ENCODE data around the gene AP5Z1.

Gene AP5Z1

GRCh38 chr7:4805110-4805983 is 29.9 kb downstream of the AP5Z1 start:
- DNase-seq: no peak

GRCh38 chr7:4805984-4806300 is 30.5 kb downstream of the AP5Z1 start:
- DNase-seq: no peak

GRCh38 chr7:4806983-4807597 is 31.7 kb downstream of the AP5Z1 start:
- DNase-seq: no peak

- DNase-seq: no peak
These were observed 32.2 kb downstream of the AP5Z1 start for GRCh38 chr7:4807598-4808016.

GRCh38 chr7:4808026-4808425 is 32.6 kb downstream of the AP5Z1 start:
- no peak for DNase-seq

GRCh38 chr7:4808565-4808964 is 33.1 kb downstream of the AP5Z1 start:
- no peak for DNase-seq

- no peak for DNase-seq
These were observed 33.7 kb downstream of the AP5Z1 start for GRCh38 chr7:4809091-4809591.

GRCh38 chr7:4809666-4810065 is 34.2 kb downstream of the AP5Z1 start:
- DNase-seq: no peak

- DNase-seq: no peak
These were observed 39.0 kb downstream of the AP5Z1 start for GRCh38 chr7:4814433-4814832.

- DNase-seq: no peak
These were observed 39.7 kb downstream of the AP5Z1 start for GRCh38 chr7:4815121-4815520.

- DNase-seq: no peak
These were observed 40.4 kb downstream of the AP5Z1 start for GRCh38 chr7:4815609-4816418.

- DNase-seq: no peak
These were observed 41.1 kb downstream of the AP5Z1 start for GRCh38 chr7:4816419-4817080.

GRCh38 chr7:4817178-4817901 is 41.9 kb downstream of the AP5Z1 start:
- DNase-seq: no peak

- no peak for DNase-seq
These were observed 42.8 kb downstream of the AP5Z1 start for GRCh38 chr7:4818000-4818794.

GRCh38 chr7:4819560-4820404 is 44.4 kb downstream of the AP5Z1 start:
- no peak for DNase-seq

GRCh38 chr7:4820405-4820966 is 45.1 kb downstream of the AP5Z1 start:
- DNase-seq: no peak

- no peak for DNase-seq
These were observed 45.6 kb downstream of the AP5Z1 start for GRCh38 chr7:4820967-4821471.

GRCh38 chr7:4822677-4823076 is 47.3 kb downstream of the AP5Z1 start:
- DNase-seq: no peak

- DNase-seq: no peak
These were observed 48.2 kb downstream of the AP5Z1 start for GRCh38 chr7:4823441-4824119.

Data from CD4-positive, alpha-beta T cell treated with Interleukin-4 for 4 hours (primary cell).